Measurements from ENCODE around the gene FXYD6.

Gene FXYD6

GRCh38 chr11:117892651-117893050, 16.2 kb upstream of the FXYD6 start:
- in situ Hi-C loops (cut with HindIII; ENCODE audit: low pct_unique_long_range_greater_than_20kb, low sequenced_read_pairs) = no loop called here
- DNase-seq (ENCODE audit: low read depth in 1 of 2, low spot score in 1 of 2) = no peak
- no peak for TF ChIP-seq JUND (IDR thresholded peaks at IDR 0.05; ENCODE audit: low read depth)

- no peak for DNase-seq (ENCODE audit: low read depth in 1 of 2, low spot score in 1 of 2)
- in situ Hi-C loops (cut with HindIII; ENCODE audit: low pct_unique_long_range_greater_than_20kb, low sequenced_read_pairs) = no loop called here
- no peak for TF ChIP-seq JUND (IDR thresholded peaks at IDR 0.05; ENCODE audit: low read depth)
Observed at GRCh38 chr11:117891362-117891761, 14.9 kb upstream of the FXYD6 start.

- TF ChIP-seq JUND (IDR thresholded peaks at IDR 0.05; ENCODE audit: low read depth) = peak; percentile 32; the same call in 1 of the 2 replicates
- DNase-seq (ENCODE audit: low read depth in 1 of 2, low spot score in 1 of 2) = peak in 1 of 2 experiments; percentile 71
- in situ Hi-C loops (cut with HindIII; ENCODE audit: low pct_unique_long_range_greater_than_20kb, low sequenced_read_pairs) = no loop called here
Observed at GRCh38 chr11:117888139-117888566, 11.7 kb upstream of the FXYD6 start.

- no peak for DNase-seq (ENCODE audit: low read depth in 1 of 2, low spot score in 1 of 2)
- no peak for TF ChIP-seq JUND (IDR thresholded peaks at IDR 0.05; ENCODE audit: low read depth)
- in situ Hi-C loops (cut with HindIII; ENCODE audit: low pct_unique_long_range_greater_than_20kb, low sequenced_read_pairs) = no loop called here
Observed at GRCh38 chr11:117887431-117888138, 11.1 kb upstream of the FXYD6 start.

GRCh38 chr11:117885777-117886176, 9.3 kb upstream of the FXYD6 start:
- TF ChIP-seq JUND (IDR thresholded peaks at IDR 0.05; ENCODE audit: low read depth) = no peak
- in situ Hi-C loops (cut with HindIII; ENCODE audit: low pct_unique_long_range_greater_than_20kb, low sequenced_read_pairs) = no loop called here
- no peak for DNase-seq (ENCODE audit: low read depth in 1 of 2, low spot score in 1 of 2)

- no peak for DNase-seq (ENCODE audit: low read depth in 1 of 2, low spot score in 1 of 2)
- in situ Hi-C loops (cut with HindIII; ENCODE audit: low pct_unique_long_range_greater_than_20kb, low sequenced_read_pairs) = no loop called here
- TF ChIP-seq JUND (IDR thresholded peaks at IDR 0.05; ENCODE audit: low read depth) = no peak
Observed at GRCh38 chr11:117884994-117885393, 8.5 kb upstream of the FXYD6 start.

GRCh38 chr11:117883063-117883462, 6.6 kb upstream of the FXYD6 start:
- DNase-seq (ENCODE audit: low read depth in 1 of 2, low spot score in 1 of 2) = no peak
- in situ Hi-C loops (cut with HindIII; ENCODE audit: low pct_unique_long_range_greater_than_20kb, low sequenced_read_pairs) = no loop called here
- no peak for TF ChIP-seq JUND (IDR thresholded peaks at IDR 0.05; ENCODE audit: low read depth)

GRCh38 chr11:117882311-117882905, 6.0 kb upstream of the FXYD6 start:
- DNase-seq (ENCODE audit: low read depth in 1 of 2, low spot score in 1 of 2) = no peak
- in situ Hi-C loops (cut with HindIII; ENCODE audit: low pct_unique_long_range_greater_than_20kb, low sequenced_read_pairs) = no loop called here
- TF ChIP-seq JUND (IDR thresholded peaks at IDR 0.05; ENCODE audit: low read depth) = no peak

- DNase-seq (ENCODE audit: low read depth in 1 of 2, low spot score in 1 of 2) = no peak
- in situ Hi-C loops (cut with HindIII; ENCODE audit: low pct_unique_long_range_greater_than_20kb, low sequenced_read_pairs) = no loop called here
- no peak for TF ChIP-seq JUND (IDR thresholded peaks at IDR 0.05; ENCODE audit: low read depth)
Observed at GRCh38 chr11:117881217-117881616, 4.8 kb upstream of the FXYD6 start.

- DNase-seq (ENCODE audit: low read depth in 1 of 2, low spot score in 1 of 2) = no peak
- in situ Hi-C loops (cut with HindIII; ENCODE audit: low pct_unique_long_range_greater_than_20kb, low sequenced_read_pairs) = no loop called here
- no peak for TF ChIP-seq JUND (IDR thresholded peaks at IDR 0.05; ENCODE audit: low read depth)
Observed at GRCh38 chr11:117879516-117880480, 3.3 kb upstream of the FXYD6 start.

GRCh38 chr11:117878939-117879475, 2.5 kb upstream of the FXYD6 start:
- TF ChIP-seq JUND (IDR thresholded peaks at IDR 0.05; ENCODE audit: low read depth) = no peak
- no peak for DNase-seq (ENCODE audit: low read depth in 1 of 2, low spot score in 1 of 2)
- in situ Hi-C loops (cut with HindIII; ENCODE audit: low pct_unique_long_range_greater_than_20kb, low sequenced_read_pairs) = no loop called here

- in situ Hi-C loops (cut with HindIII; ENCODE audit: low pct_unique_long_range_greater_than_20kb, low sequenced_read_pairs) = no loop called here
- no peak for DNase-seq (ENCODE audit: low read depth in 1 of 2, low spot score in 1 of 2)
- TF ChIP-seq JUND (IDR thresholded peaks at IDR 0.05; ENCODE audit: low read depth) = no peak
Observed at GRCh38 chr11:117878314-117878938, 2.0 kb upstream of the FXYD6 start.

Data from T47D (cell line).